ENCODE measurements around the gene WDR89.

GRCh38 chr14:63647696-63648410 lies 6.2 kb upstream of the WDR89 start:
- TF ChIP-seq CTCF (IDR thresholded peaks at IDR 0.05; ENCODE audit: insufficient read depth, low read length): no peak
- TF ChIP-seq GABPA (IDR thresholded peaks at IDR 0.05; ENCODE audit: low read depth): no peak
- TF ChIP-seq POLR2AphosphoS5 (IDR thresholded peaks at IDR 0.05; ENCODE audit: low read depth): no peak
- TF ChIP-seq REST (IDR thresholded peaks at IDR 0.05; ENCODE audit: insufficient replicate concordance, low read depth): no peak
